Tibial artery (tissue), 4 donors: ENCODE data around the gene AMDHD1.
A peak's percentile ranks its signal among the peaks of the same experiment; 100 is the strongest.

Experiments
- DNase-seq, 2 donors: peaks; one replicate each; pipeline ENCODE4 v3.0.0-alpha.2; 2019
- H3K27ac ChIP-seq, 2 donors: fragments of 200-600 bp; sonication (generic) in 1 of 2; 1 replicate in 1 of 2; 2 replicates in 1 of 2; pipeline ENCODE4 v1.5.1; 2018 to 2019; ENCODE audit warnings: mild to moderate bottlenecking in 1 of 2
- H3K27me3 ChIP-seq, 2 donors: fragments of 200-600 bp; sonication (generic) in 1 of 2; one replicate each; pipeline versions ENCODE4 v1.5.1 to v1.6.0; 2016 to 2019
- H3K36me3 ChIP-seq, 3 donors: fragments of 200-600 bp; sonication (generic) in 2 of 3; one replicate each; pipeline ENCODE4 v1.5.1; 2016 to 2019; ENCODE audit warnings: mild to moderate bottlenecking in 2 of 3
- H3K4me1 ChIP-seq, 4 donors: fragments of 200-600 bp; sonication (generic) in 2 of 4; 1 replicate in 3 of 4; 2 replicates in 1 of 4; pipeline ENCODE4 v1.5.1; 2016 to 2019
- H3K4me3 ChIP-seq, 2 donors: fragments of 200-600 bp; sonication (generic) in 1 of 2; 1 replicate in 1 of 2; 2 replicates in 1 of 2; pipeline ENCODE4 v1.5.1; 2018 to 2019; ENCODE audit warnings: mild to moderate bottlenecking in 2 of 2
- H3K9me3 ChIP-seq, 3 donors: fragments of 200-600 bp; sonication (generic) in 1 of 3; one replicate each; pipeline ENCODE4 v1.5.1; 2016 to 2019
- CTCF ChIP-seq, 2 experiments: fragments of 200-600 bp in 1 of 2; fragments of 450-650 bp in 1 of 2; IDR thresholded peaks; one replicate each; pipeline ENCODE4 v1.5.1; 2017 to 2019; ENCODE audit warnings: antibody characterized with exemption in 2 of 2, mild to moderate bottlenecking in 1 of 2, moderate library complexity in 1 of 2
- intact Hi-C: fragments of 100-400 bp; cut with DNase I; formaldehyde crosslinking; loops from one replicate; pipeline ENCODE4 v1.15.0; 2023; ENCODE audit warnings: low total_unique reads

AMDHD1 gene

GRCh38 chr12:95996034-95996658 lies 53.0 kb downstream of the AMDHD1 start, which contains the start of gene HAL:
HAL (minus strand) TSS chr12:95996344; CDS start chr12:95995910, 434 bp downstream.
- no peak for TF ChIP-seq CTCF (IDR thresholded peaks at IDR 0.05)
- no peak for DNase-seq
- Histone ChIP-seq H3K9me3 (no peaks in the 10 kb centered on the region), H3K27me3 (no peaks in the 10 kb centered on the region), H3K27ac (no peak within 1 kb of the TSS), H3K4me1 (peaks cover 0 to 8% (median 7%) of the 10 kb centered on the region in 4 donors), H3K4me3 (no peak within 1 kb of the TSS), H3K36me3 (peaks cover 0 to 6% (median 6%) of the 10 kb centered on the region in 3 donors)
- intact Hi-C loops: loop anchor here (10.0 kb wide), 1 partner anchor 421 kb away; no protein-coding TSS in a partner anchor

GRCh38 chr12:95997276-95997675 lies 54.1 kb downstream of the AMDHD1 start:
- no peak for TF ChIP-seq CTCF (IDR thresholded peaks at IDR 0.05)
- no peaks in the 10 kb centered on the region for H3K9me3 ChIP-seq
- DNase-seq: no peak
- H3K36me3 ChIP-seq: peaks cover 6 to 16% (median 14%) of the 10 kb centered on the region in 3 donors
- no peak overlapping the region for H3K27ac ChIP-seq
- H3K27me3 ChIP-seq: no peaks in the 10 kb centered on the region
- intact Hi-C loops: loop anchor here (10.0 kb wide), 1 partner anchor 422 kb away; no protein-coding TSS in a partner anchor
- H3K4me3 ChIP-seq: no peak overlapping the region
- peaks cover 0 to 8% (median 7%) of the 10 kb centered on the region in 4 donors for H3K4me1 ChIP-seq

DNA sequence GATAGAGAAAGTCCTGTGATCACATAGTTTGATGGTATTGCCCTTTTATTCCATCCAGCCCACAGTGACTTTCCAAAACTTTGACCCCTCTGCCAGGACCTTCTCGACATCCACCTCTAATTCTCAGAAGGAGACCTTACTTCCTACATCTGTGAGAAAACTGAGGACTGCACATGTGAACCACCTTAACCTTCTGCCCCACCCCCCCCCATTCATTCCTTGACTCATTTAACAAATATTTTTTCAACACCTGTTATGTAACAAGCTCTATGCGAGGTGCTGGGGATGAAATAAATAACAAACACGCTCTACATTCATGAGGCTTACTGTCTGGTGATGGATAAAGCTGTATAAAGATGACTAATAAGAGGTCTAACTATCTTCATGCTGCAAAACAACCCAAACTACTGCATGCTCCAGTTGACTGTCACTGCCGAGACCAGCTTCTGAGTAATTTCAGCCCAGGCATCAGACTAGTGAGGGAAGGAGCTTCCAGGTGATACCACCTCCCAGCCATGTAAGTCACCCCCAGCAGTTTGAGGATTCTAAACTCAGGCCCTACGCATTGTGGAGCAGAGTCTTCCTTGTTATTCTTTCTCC lies 54.9 kb downstream of the AMDHD1 start:
- no peak for TF ChIP-seq CTCF (IDR thresholded peaks at IDR 0.05)
- no peak for DNase-seq
- peak overlapping the region in 1 of 2 donors; percentile 4 for H3K27ac ChIP-seq
- H3K4me3 ChIP-seq: no peak overlapping the region
- H3K4me1 ChIP-seq: peaks cover 0 to 8% (median 7%) of the 10 kb centered on the region in 4 donors
- intact Hi-C loops: loop anchor here (10.0 kb wide), 1 partner anchor 423 kb away; no protein-coding TSS in a partner anchor
- peaks cover 13 to 22% (median 21%) of the 10 kb centered on the region in 3 donors for H3K36me3 ChIP-seq
- H3K27me3 ChIP-seq: no peaks in the 10 kb centered on the region
- no peaks in the 10 kb centered on the region for H3K9me3 ChIP-seq

DNA sequence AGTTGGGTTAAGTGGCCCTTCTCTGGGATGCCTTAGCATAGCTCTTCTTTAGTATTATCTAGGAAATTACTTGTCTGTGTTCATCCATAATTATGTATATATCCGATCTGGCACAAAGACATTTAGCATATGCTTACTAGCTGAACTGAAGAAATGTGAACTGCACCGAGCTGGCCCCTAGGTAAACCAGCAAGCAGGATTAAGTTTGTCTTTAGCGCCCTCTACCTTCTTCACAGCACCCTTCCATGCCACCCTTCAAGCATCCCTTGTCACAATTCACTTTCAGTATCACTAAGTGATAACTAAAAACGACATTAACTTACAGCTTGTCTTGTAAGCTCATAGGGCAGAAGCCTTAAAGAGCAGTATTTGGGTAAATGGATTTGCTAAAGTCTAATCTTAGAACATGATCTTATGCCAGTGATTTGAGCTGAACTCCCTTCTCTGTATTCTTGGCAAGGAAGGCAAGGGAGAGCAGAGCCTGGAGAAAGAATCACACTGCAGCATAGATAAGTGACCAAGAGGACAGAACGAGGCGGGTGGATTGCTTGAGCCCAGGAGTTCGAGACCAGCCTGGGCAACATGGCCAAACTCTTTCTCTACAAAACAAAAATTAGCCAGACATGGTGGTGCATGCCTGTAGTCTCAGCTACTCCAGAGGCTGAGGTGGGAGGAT lies 55.6 kb downstream of the AMDHD1 start:
- intact Hi-C loops: loop anchor here (10.0 kb wide), 1 partner anchor 424 kb away; no protein-coding TSS in a partner anchor
- DNase-seq: no peak

More for the DNA sequence above, 55.6 kb downstream of the AMDHD1 start:
- Histone ChIP-seq H3K4me3 (no peak overlapping the region), H3K9me3 (no peaks in the 10 kb centered on the region), H3K27ac (peak overlapping the region in 1 of 2 donors; percentile 14), H3K4me1 (peaks cover 0 to 8% (median 7%) of the 10 kb centered on the region in 4 donors), H3K36me3 (peaks cover 14 to 29% (median 28%) of the 10 kb centered on the region in 3 donors), H3K27me3 (no peaks in the 10 kb centered on the region)
- peak; percentile 53 to 57 for TF ChIP-seq CTCF (IDR thresholded peaks at IDR 0.05)
